Gastrocnemius medialis (tissue), 4 donors: ENCODE measurements around the gene POLR2H.

Experiments used
- CTCF ChIP-seq, 5 experiments: fragments of 450-650 bp in 3 of 5; fragments of 200-600 bp in 2 of 5; sonication (generic) in 2 of 5; IDR thresholded peaks in 4 of 5; conservative IDR thresholded peaks in 1 of 5; 1 replicate in 4 of 5; 2 replicates in 1 of 5; pipeline ENCODE4 v1.5.1; 2016 to 2019; ENCODE audit warnings: antibody characterized with exemption in 5 of 5, mild to moderate bottlenecking in 3 of 5, moderate library complexity in 3 of 5
- POLR2A ChIP-seq, 2 donors: fragments of 450-650 bp; IDR thresholded peaks; one replicate each; pipeline ENCODE4 v1.6.1; 2017; ENCODE audit warnings: antibody characterized with exemption in 2 of 2, mild to moderate bottlenecking in 2 of 2, moderate library complexity in 2 of 2

- TF ChIP-seq CTCF (IDR thresholded peaks at IDR 0.05 in 4 of 5, conservative IDR thresholded peaks at IDR 0.05 in 1 of 5) (no peak), POLR2A (IDR thresholded peaks at IDR 0.05) (no peak)
These were observed 21.7 kb downstream of the POLR2H start for GRCh38 chr3:184383033-184383740.
